Activated T-cell treated with anti-CD3 and anti-CD28 coated beads, Interleukin-2, amount 50 U/mL, for 4 hours (primary cell): ENCODE data around the gene TNFAIP8L3. TPM values are rescaled to one million over a fixed set of nuclear protein-coding genes. Genes with fewer than 3 reads are reported as not detected.

Source experiments
- ATAC-seq, 2 donors: fragments of 200-7000 bp; cut with Tn5 transposase; one replicate each; pipeline ENCODE4 v1.10.0; 2021
- DNase-seq: peaks from one replicate; pipeline ENCODE4 v3.0.0-alpha.2; 2020
- H3K27me3 Mint-ChIP-seq: one replicate; pipeline ENCODE4 v1.8.0; 2021; ENCODE audit warnings: low read depth, mixed read lengths
- H3K36me3 Mint-ChIP-seq: one replicate; pipeline ENCODE4 v1.8.0; 2022; ENCODE audit warnings: mixed read lengths; ENCODE audit not compliant: insufficient read depth
- H3K4me1 Mint-ChIP-seq: one replicate; pipeline ENCODE4 v1.8.0; 2021; ENCODE audit warnings: low read depth, mixed read lengths
- H3K4me3 Mint-ChIP-seq: one replicate; pipeline ENCODE4 v1.8.0; 2021; ENCODE audit warnings: mild to moderate bottlenecking, moderate library complexity, mixed read lengths
- H3K9me3 Mint-ChIP-seq: one replicate; pipeline ENCODE4 v1.8.0; 2021; ENCODE audit warnings: mixed read lengths
- total RNA-seq, 3 donors: library from RNA; stranded (reverse); gene quantifications; one replicate each; pipeline ENCODE4 v1.2.1, GENCODE V29; 2021

Gene TNFAIP8L3
- total RNA-seq, 3 donors from 2014 or later = 0.15 to 0.22 TPM; not detected in 1

DNA sequence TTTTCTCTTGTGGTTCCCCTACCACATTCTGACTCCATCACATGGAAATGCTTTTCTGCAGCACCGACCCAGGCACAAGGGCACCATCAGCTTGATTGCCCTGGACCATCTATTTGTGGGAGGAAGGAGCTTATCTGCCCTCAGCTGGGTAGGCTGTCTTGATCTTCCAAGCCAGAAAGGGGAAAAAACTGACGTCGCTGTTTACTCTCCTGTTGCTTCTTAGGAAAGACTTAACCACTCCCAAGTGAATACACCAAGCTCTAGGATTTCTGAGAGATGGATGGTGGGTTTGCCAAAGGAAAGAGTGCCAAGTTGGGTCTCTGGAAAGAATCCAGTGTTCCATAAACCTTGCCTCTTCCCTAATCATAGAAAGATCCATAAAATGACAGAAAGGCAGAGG is 4.0 kb downstream of the TNFAIP8L3 start:
- H3K4me3 Mint-ChIP-seq = no peak overlapping the region
- H3K9me3 Mint-ChIP-seq = no peaks in the 10 kb centered on the region
- no peak for DNase-seq
- ATAC-seq = no peak
- peaks cover 46% of the 10 kb centered on the region for H3K27me3 Mint-ChIP-seq
- no peaks in the 10 kb centered on the region for H3K36me3 Mint-ChIP-seq
- peaks cover 4% of the 10 kb centered on the region for H3K4me1 Mint-ChIP-seq

DNA sequence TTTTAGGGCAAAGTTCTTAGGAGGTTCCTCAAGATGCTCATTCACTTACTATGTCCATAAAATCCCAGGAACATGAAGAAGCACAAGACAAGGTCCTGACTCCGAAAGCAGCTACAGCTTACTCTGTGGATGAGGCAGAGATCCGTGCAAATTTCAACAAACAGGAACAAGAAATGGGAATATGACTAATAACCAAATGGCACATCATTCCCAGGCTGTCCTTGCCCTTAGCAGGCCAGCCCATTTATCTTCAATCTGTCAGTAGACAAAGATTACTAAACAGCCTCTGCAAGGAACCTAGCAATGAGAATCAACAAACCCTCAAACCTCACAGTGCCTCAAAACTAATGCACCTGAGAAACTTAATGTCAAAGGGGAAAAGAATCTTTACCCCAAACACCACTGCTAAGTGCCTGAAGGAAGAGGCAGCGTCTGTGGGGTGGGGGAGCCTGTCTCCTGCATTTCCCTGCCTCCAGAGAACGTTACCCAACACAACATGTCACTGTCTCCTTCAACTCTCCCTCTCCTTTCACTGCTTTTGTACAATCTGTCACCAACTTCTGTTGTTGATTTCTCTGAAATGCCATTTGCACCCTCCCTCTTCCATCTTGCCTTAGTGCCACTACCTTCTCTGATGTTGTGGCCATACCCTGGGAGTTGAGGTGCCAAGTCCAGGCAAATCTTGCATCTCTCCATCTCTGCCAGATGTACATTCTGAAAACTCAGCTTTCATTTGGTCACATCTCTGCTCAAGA is 4.8 kb downstream of the TNFAIP8L3 start:
- peaks cover 37% of the 10 kb centered on the region for H3K27me3 Mint-ChIP-seq
- no peaks in the 10 kb centered on the region for H3K36me3 Mint-ChIP-seq
- no peak overlapping the region for H3K4me3 Mint-ChIP-seq
- H3K9me3 Mint-ChIP-seq = no peaks in the 10 kb centered on the region
- peaks cover 4% of the 10 kb centered on the region for H3K4me1 Mint-ChIP-seq
- ATAC-seq (no peak), DNase-seq (no peak)

- peaks cover 36% of the 10 kb centered on the region for H3K27me3 Mint-ChIP-seq
- no peak for DNase-seq
- H3K9me3 Mint-ChIP-seq = no peaks in the 10 kb centered on the region
- H3K4me3 Mint-ChIP-seq = no peak overlapping the region
- H3K4me1 Mint-ChIP-seq = peaks cover 4% of the 10 kb centered on the region
- ATAC-seq = no peak
- H3K36me3 Mint-ChIP-seq = no peaks in the 10 kb centered on the region
Measured at GRCh38 chr15:51089041-51089440, 5.7 kb downstream of the TNFAIP8L3 start.

DNA sequence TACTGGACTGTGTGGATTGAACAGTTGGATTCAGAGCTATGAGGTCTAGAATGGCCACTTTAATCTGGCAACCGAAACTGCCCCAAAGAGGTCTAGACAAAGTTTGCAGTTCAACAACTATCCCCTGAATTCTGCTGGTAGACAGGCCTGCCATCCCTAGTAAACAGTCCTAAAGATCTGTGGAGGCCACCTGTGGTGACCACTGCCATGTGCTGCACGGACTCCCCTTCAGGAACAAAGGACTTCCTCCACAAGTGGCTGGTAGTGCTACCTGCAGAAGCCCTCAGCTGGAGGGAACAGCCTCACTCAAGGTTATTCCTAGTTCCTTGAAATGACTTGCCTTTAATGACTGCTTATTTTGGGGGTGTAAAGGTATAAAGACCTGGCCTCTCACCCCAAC is 6.1 kb downstream of the TNFAIP8L3 start:
- H3K4me3 Mint-ChIP-seq = no peak overlapping the region
- ATAC-seq (no peak), DNase-seq (no peak)
- no peaks in the 10 kb centered on the region for H3K9me3 Mint-ChIP-seq
- H3K4me1 Mint-ChIP-seq = peaks cover 4% of the 10 kb centered on the region
- H3K36me3 Mint-ChIP-seq = no peaks in the 10 kb centered on the region
- peaks cover 31% of the 10 kb centered on the region for H3K27me3 Mint-ChIP-seq

DNA sequence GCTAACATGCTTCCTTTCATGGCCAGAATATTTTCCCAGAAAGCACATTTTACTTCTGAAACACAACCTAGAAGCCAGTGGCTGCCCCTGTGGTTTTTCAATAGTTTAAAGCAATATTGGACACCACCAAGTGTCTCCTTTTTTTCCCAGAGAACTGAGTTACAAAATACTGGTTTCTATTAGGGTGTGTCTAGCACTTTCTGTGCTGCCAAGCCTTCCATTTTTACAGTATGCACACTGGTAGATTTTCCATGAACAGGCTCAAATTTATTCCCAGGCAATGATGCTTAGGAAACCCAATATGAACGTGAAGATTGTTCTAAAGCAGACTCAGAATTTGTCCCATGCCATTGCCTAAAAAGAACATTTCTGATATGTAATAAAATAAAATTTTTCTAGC is 7.2 kb downstream of the TNFAIP8L3 start:
- no peaks in the 10 kb centered on the region for H3K4me1 Mint-ChIP-seq
- no peaks in the 10 kb centered on the region for H3K9me3 Mint-ChIP-seq
- H3K4me3 Mint-ChIP-seq = no peak overlapping the region
- H3K36me3 Mint-ChIP-seq = no peaks in the 10 kb centered on the region
- DNase-seq (no peak), ATAC-seq (no peak)
- H3K27me3 Mint-ChIP-seq = peaks cover 22% of the 10 kb centered on the region

GRCh38 chr15:51086409-51086808 is 8.3 kb downstream of the TNFAIP8L3 start:
- no peak for DNase-seq
- ATAC-seq = no peak
- no peaks in the 10 kb centered on the region for H3K36me3 Mint-ChIP-seq
- peaks cover 15% of the 10 kb centered on the region for H3K27me3 Mint-ChIP-seq
- H3K4me1 Mint-ChIP-seq = no peaks in the 10 kb centered on the region
- H3K9me3 Mint-ChIP-seq = no peaks in the 10 kb centered on the region
- H3K4me3 Mint-ChIP-seq = no peak overlapping the region

- peaks cover 8% of the 10 kb centered on the region for H3K27me3 Mint-ChIP-seq
- H3K4me3 Mint-ChIP-seq = no peak overlapping the region
- no peak for DNase-seq
- H3K36me3 Mint-ChIP-seq = no peaks in the 10 kb centered on the region
- H3K9me3 Mint-ChIP-seq = no peaks in the 10 kb centered on the region
- no peak for ATAC-seq
- no peaks in the 10 kb centered on the region for H3K4me1 Mint-ChIP-seq
Measured at GRCh38 chr15:51085764-51086163, 8.9 kb downstream of the TNFAIP8L3 start.

DNA sequence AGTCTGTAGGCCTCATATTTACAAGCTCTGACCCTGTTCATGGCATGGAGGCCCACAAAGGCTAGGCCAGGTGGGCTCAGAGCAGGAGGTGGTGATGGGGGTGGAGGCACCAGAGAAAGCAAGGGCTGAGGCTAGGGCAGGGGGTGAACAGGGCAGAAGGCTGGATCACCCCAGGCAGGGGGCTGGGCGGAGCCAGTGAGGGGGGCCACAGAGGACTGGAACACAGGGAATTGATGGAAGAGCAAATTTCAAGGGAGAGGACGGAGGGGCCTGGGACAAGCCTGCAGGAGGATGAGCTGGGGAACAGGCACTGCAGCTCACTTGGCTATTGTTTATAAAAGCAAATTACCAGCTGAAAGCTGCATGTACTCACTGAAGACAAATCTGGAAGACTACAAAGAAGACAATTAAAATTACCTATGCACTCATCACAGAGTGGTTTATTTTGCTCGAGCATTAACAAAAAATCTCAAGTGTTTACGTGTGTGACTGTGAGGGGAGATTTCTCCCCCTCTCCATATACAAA is 11.0 kb downstream of the TNFAIP8L3 start:
- H3K9me3 Mint-ChIP-seq = no peaks in the 10 kb centered on the region
- H3K4me1 Mint-ChIP-seq = no peaks in the 10 kb centered on the region
- H3K4me3 Mint-ChIP-seq = no peak overlapping the region
- peaks cover 9% of the 10 kb centered on the region for H3K27me3 Mint-ChIP-seq
- ATAC-seq = peak in 1 of 2 donors; percentile 23
- DNase-seq = no peak
- no peaks in the 10 kb centered on the region for H3K36me3 Mint-ChIP-seq

- no peak for DNase-seq
- peaks cover 14% of the 10 kb centered on the region for H3K27me3 Mint-ChIP-seq
- no peaks in the 10 kb centered on the region for H3K36me3 Mint-ChIP-seq
- no peak for ATAC-seq
- no peak overlapping the region for H3K4me3 Mint-ChIP-seq
- H3K4me1 Mint-ChIP-seq = peaks cover 3% of the 10 kb centered on the region
- no peaks in the 10 kb centered on the region for H3K9me3 Mint-ChIP-seq
Measured at GRCh38 chr15:51082246-51082645, 12.5 kb downstream of the TNFAIP8L3 start.

GRCh38 chr15:51080286-51080685 is 14.4 kb downstream of the TNFAIP8L3 start:
- ATAC-seq = no peak
- Mint-ChIP-seq H3K27me3 (peaks cover 17% of the 10 kb centered on the region), H3K9me3 (no peaks in the 10 kb centered on the region), H3K36me3 (no peaks in the 10 kb centered on the region), H3K4me3 (no peak overlapping the region), H3K4me1 (peaks cover 11% of the 10 kb centered on the region)
- no peak for DNase-seq

DNA sequence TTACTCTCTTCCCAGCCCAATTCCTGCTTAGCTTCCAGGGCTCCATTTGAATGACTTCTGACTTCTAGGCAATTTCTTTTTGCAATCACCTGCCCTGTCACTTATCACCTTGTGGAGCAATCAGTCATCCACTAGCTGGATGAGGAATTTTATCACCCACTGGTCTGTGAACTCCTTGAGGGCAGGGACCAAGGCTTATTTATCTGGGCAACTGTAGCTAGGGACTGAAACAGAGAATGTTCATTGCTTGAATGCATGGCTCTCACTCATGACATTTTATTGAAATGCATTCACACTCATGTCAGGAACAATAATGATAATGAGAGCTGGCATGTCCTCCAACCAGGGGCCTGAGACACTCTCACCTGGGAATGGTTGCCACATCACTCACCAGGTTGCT is 15.5 kb downstream of the TNFAIP8L3 start:
- Mint-ChIP-seq H3K4me3 (no peak overlapping the region), H3K9me3 (no peaks in the 10 kb centered on the region), H3K4me1 (peaks cover 11% of the 10 kb centered on the region), H3K27me3 (peaks cover 17% of the 10 kb centered on the region), H3K36me3 (no peaks in the 10 kb centered on the region)
- no peak for DNase-seq
- no peak for ATAC-seq

DNA sequence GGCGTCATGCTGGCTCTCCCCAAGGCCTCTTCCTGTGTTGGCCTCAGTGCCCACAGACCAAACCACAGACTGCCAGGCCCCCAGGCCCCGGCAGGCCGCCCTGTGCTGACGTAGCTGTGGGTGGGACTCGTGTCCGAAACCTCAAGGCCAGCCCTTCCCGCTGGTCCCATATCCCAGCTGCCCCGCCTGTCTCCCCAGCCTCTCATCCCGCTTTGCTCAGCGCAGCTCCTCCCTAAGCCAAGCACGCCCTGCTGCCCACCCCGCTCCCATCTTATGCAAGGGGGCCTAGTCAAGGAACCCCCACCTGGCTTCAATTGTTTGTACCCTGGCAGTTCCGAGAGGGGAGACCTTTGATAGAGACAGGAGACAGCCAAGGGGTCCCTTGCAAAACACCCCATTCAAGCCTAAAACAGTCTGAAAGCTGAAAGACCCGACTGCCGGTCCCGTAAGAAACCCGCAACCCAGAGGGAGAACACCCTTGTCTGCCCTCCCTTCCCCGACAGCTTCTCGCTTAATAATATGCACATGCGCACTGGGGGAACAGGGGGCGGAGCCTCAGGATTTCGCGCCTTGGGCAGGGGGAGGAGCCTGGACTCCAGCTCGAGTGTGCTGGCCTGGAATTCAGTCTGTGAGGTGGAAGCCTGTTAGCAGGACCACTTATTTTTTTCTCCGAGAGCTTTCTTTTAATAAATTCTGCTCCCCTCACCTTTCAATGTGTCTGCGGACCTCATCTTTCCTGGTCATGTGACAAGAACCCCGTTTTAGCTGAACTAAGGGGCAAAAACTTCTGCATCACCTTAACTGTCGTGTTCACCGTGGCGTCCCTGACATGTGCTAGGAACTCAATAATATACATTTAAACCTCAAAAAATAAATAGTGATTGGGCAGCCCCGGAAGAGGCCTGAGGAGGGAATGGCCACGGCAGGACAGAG is 17.2 kb downstream of the TNFAIP8L3 start:
- Mint-ChIP-seq H3K9me3 (no peaks in the 10 kb centered on the region), H3K36me3 (no peaks in the 10 kb centered on the region), H3K27me3 (peaks cover 22% of the 10 kb centered on the region), H3K4me3 (peak overlapping the region; percentile 39), H3K4me1 (peaks cover 11% of the 10 kb centered on the region)
- DNase-seq = peak; percentile 15
- peak; percentile 86 to 91 for ATAC-seq

GRCh38 chr15:51076524-51077220 is 18.0 kb downstream of the TNFAIP8L3 start:
- Mint-ChIP-seq H3K4me1 (peaks cover 11% of the 10 kb centered on the region), H3K27me3 (peaks cover 22% of the 10 kb centered on the region), H3K36me3 (no peaks in the 10 kb centered on the region), H3K4me3 (no peak overlapping the region), H3K9me3 (no peaks in the 10 kb centered on the region)
- ATAC-seq (no peak), DNase-seq (no peak)

DNA sequence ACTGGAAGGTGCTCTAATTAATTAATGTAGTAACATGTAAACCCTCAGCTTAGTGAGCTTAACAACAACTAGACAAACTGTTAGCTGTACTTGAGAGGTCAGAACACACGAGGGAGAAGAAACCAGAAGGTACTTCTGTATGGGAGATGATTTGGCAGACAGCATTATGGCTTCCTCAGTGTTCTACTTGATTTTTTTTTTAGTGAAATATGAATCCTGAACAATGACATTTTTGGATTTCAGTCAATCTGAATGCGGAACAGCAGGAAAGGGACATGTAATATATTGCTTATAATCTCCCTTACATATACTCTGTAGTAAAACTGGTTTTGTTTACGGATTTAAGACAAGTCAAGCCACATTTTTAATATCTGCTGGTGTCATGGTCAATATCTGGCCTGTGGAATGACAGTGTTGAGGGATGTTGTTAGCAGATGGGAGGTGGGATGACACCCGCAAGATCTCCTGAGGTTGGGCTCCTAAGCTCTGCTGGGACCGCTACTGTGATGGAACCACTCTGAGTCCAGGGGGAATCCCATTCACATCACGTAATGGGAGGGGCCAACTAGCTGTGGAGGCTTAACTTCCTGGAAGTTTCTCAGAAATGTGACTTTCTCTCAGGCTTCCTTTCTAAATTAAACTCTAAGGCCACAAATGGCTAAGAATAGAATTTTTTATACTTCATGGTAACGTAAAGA is 18.7 kb downstream of the TNFAIP8L3 start:
- Mint-ChIP-seq H3K4me1 (peaks cover 11% of the 10 kb centered on the region), H3K9me3 (no peaks in the 10 kb centered on the region), H3K36me3 (no peaks in the 10 kb centered on the region), H3K27me3 (peaks cover 22% of the 10 kb centered on the region), H3K4me3 (no peak overlapping the region)
- DNase-seq (no peak), ATAC-seq (no peak)
